ENCODE data around the gene CLDN22. TPM values are rescaled to one million over a fixed set of nuclear protein-coding genes. Genes with fewer than 3 reads are reported as not detected.

Gene CLDN22
- total and polyA plus RNA-seq, 9 of the 15 experiments (the other 6 are each of a cell fraction or from before 2014, with no cell fraction given) = 0.21 TPM; not detected in 8

GRCh38 chr4:183318656-183319055 lies 1.4 kb downstream of the CLDN22 start (continued):
- no peak for TF ChIP-seq ZNF280A (IDR thresholded peaks at IDR 0.05; ENCODE audit: low read depth, partially characterized antibody)

GRCh38 chr4:183314806-183315205 lies 5.3 kb downstream of the CLDN22 start:
- no peaks in the 10 kb centered on the region for H3K9me3 ChIP-seq (replicated peaks; ENCODE audit: control insufficient read depth, insufficient read depth, low read depth, low read length)
- 80% methylated on average over 9 of the region's 9 CpGs for WGBS (ENCODE audit: insufficient coverage, low coverage, missing lambda C conversion rate)
- in situ Hi-C loops (cut with MboI) = no loop called here
- H3K36me3 ChIP-seq (ENCODE audit: control insufficient read depth, insufficient read depth, low read length) = peaks cover 11% of the 10 kb centered on the region; the same call in 1 of the 3 replicates
- H2AFZ ChIP-seq (ENCODE audit: low read depth, low read length) = no peak overlapping the region
- no TSS peak for BruUV-seq (replicated peaks)
- DNase-seq (ENCODE audit: extremely low read depth in 1 of 4, low spot score in 3 of 4) = no peak
- no peaks in the 10 kb centered on the region for H3K79me2 ChIP-seq (ENCODE audit: control insufficient read depth, insufficient read depth, low read length)
- POLR2A ChIA-PET = no interaction called here
- no peak for FAIRE-seq
- H3K4me1 ChIP-seq (replicated peaks in 1 of 2; ENCODE audit: control insufficient read depth in 2 of 2, insufficient read depth in 2 of 2, low read length in 2 of 2) = no peaks in the 10 kb centered on the region
- intact Hi-C loops (cut with micrococcal nuclease) = no loop called here
- TF ChIP-seq RBM15 (IDR thresholded peaks at IDR 0.05; ENCODE audit: insufficient read depth, low read length) (no peak), CREB3 (tag; conservative IDR thresholded peaks at IDR 0.05; ENCODE audit: low read depth) (no peak), ZNF3 (CRISPR knock-in tag; IDR thresholded peaks at IDR 0.05) (no peak), L3MBTL2 (IDR thresholded peaks at IDR 0.05) (no peak), RBBP5 (IDR thresholded peaks at IDR 0.05; ENCODE audit: borderline replicate concordance, insufficient read depth, low read length, poor library complexity, severe bottlenecking) (no peak), ZNF384 (IDR thresholded peaks at IDR 0.05; ENCODE audit: low read depth, low read length) (no peak)
- H3K4me3 ChIP-seq = no peak overlapping the region
- H3K4me2 ChIP-seq (ENCODE audit: insufficient read depth, low read length) = no peak overlapping the region
- no peaks in the 10 kb centered on the region for H3K9me1 ChIP-seq (ENCODE audit: control insufficient read depth, insufficient read depth, low read length)
- CTCF ChIA-PET (ENCODE audit: low intra/inter-chr PET ratio) = no interaction called here
- no peaks in the 10 kb centered on the region for H4K20me1 ChIP-seq (replicated peaks; ENCODE audit: control insufficient read depth, insufficient read depth, low read length)
- H3K27ac ChIP-seq (ENCODE audit: extremely low read depth, low read depth, low read length) = no peak overlapping the region
- H3K27me3 ChIP-seq (ENCODE audit: control insufficient read depth in 2 of 2, insufficient read depth in 2 of 2, low read length in 2 of 2) = no peaks in the 10 kb centered on the region
- no peak overlapping the region for H3K9ac ChIP-seq (ENCODE audit: insufficient read depth in 1 of 2, low read depth in 2 of 2, low read length in 2 of 2)
- no peak for ATAC-seq

All from K562 (cell line).